ENCODE data around the gene LRRC52.
"Not testable (repeated sequence)": the region's sequence is repeated elsewhere in the genome, so short reads cannot be mapped to it uniquely, and the experiment has no call there.

The LRRC52 gene

GRCh38 chr1:165580931-165581871 is 37.4 kb downstream of the LRRC52 start:
- Histone ChIP-seq H3K36me3 (ENCODE audit: control insufficient read depth, insufficient read depth, low read length) (peaks cover 2% of the 10 kb centered on the region; the same call in 1 of the 2 replicates), H3K4me3 (ENCODE audit: low read length) (no peak overlapping the region), H3K27me3 (ENCODE audit: control insufficient read depth, insufficient read depth, low read length) (no peaks in the 10 kb centered on the region; the same call in 1 of the 2 replicates), H3K4me1 (ENCODE audit: control insufficient read depth, insufficient read depth, low read length) (no peaks in the 10 kb centered on the region), H3K27ac (ENCODE audit: low read length) (no peak overlapping the region), H3K9me3 (ENCODE audit: control insufficient read depth, insufficient read depth, low read length) (no peaks in the 10 kb centered on the region)
- WGBS (ENCODE audit: insufficient coverage, insufficient read length): no CpG with 5 or more reads among the region's 24 CpGs
- DNase-seq (ENCODE audit: low read depth, low spot score): no peak

- Histone ChIP-seq H3K36me3 (ENCODE audit: control insufficient read depth, insufficient read depth, low read length) (peaks cover 2% of the 10 kb centered on the region; the same call in 1 of the 2 replicates), H3K27me3 (ENCODE audit: control insufficient read depth, insufficient read depth, low read length) (no peaks in the 10 kb centered on the region; the same call in 1 of the 2 replicates), H3K9me3 (ENCODE audit: control insufficient read depth, insufficient read depth, low read length) (no peaks in the 10 kb centered on the region), H3K4me1 (ENCODE audit: control insufficient read depth, insufficient read depth, low read length) (no peaks in the 10 kb centered on the region), H3K27ac (ENCODE audit: low read length) (no peak overlapping the region), H3K4me3 (ENCODE audit: low read length) (no peak overlapping the region)
- no CpG with 5 or more reads among the region's 25 CpGs for WGBS (ENCODE audit: insufficient coverage, insufficient read length)
- no peak for DNase-seq (ENCODE audit: low read depth, low spot score)
These were observed 38.1 kb downstream of the LRRC52 start for GRCh38 chr1:165581926-165582325.

GRCh38 chr1:165586398-165586797 is 42.6 kb downstream of the LRRC52 start:
- no peaks in the 10 kb centered on the region; the same call in 1 of the 2 replicates for H3K27me3 ChIP-seq (ENCODE audit: control insufficient read depth, insufficient read depth, low read length)
- no peaks in the 10 kb centered on the region; the same call in 1 of the 2 replicates for H3K36me3 ChIP-seq (ENCODE audit: control insufficient read depth, insufficient read depth, low read length)
- no peak for DNase-seq (ENCODE audit: low read depth, low spot score)
- no peak overlapping the region for H3K4me3 ChIP-seq (ENCODE audit: low read length)
- no peaks in the 10 kb centered on the region for H3K9me3 ChIP-seq (ENCODE audit: control insufficient read depth, insufficient read depth, low read length)
- no CpG with 5 or more reads among the region's 3 CpGs for WGBS (ENCODE audit: insufficient coverage, insufficient read length)
- H3K4me1 ChIP-seq (ENCODE audit: control insufficient read depth, insufficient read depth, low read length): no peaks in the 10 kb centered on the region
- no peak overlapping the region for H3K27ac ChIP-seq (ENCODE audit: low read length)

GRCh38 chr1:165591391-165591790 is 47.6 kb downstream of the LRRC52 start:
- DNase-seq (ENCODE audit: low read depth, low spot score); H3K9me3 ChIP-seq (ENCODE audit: control insufficient read depth, insufficient read depth, low read length); H3K27ac ChIP-seq (ENCODE audit: low read length); H3K4me3 ChIP-seq (ENCODE audit: low read length); H3K27me3 ChIP-seq (ENCODE audit: control insufficient read depth, insufficient read depth, low read length); H3K4me1 ChIP-seq (ENCODE audit: control insufficient read depth, insufficient read depth, low read length); H3K36me3 ChIP-seq (ENCODE audit: control insufficient read depth, insufficient read depth, low read length): not testable (repeated sequence)
- no CpG with 5 or more reads among the region's 4 CpGs for WGBS (ENCODE audit: insufficient coverage, insufficient read length)

GRCh38 chr1:165592945-165593823 is 49.4 kb downstream of the LRRC52 start:
- peak; percentile 52 for DNase-seq (ENCODE audit: low read depth, low spot score)
- Histone ChIP-seq H3K4me3 (ENCODE audit: low read length) (no peak overlapping the region), H3K9me3 (ENCODE audit: control insufficient read depth, insufficient read depth, low read length) (no peaks in the 10 kb centered on the region), H3K27ac (ENCODE audit: low read length) (no peak overlapping the region), H3K4me1 (ENCODE audit: control insufficient read depth, insufficient read depth, low read length) (no peaks in the 10 kb centered on the region), H3K36me3 (ENCODE audit: control insufficient read depth, insufficient read depth, low read length) (no peaks in the 10 kb centered on the region), H3K27me3 (ENCODE audit: control insufficient read depth, insufficient read depth, low read length) (no peaks in the 10 kb centered on the region)
- WGBS (ENCODE audit: insufficient coverage, insufficient read length): no CpG with 5 or more reads among the region's 10 CpGs

GRCh38 chr1:165595246-165595938 is 51.6 kb downstream of the LRRC52 start:
- H3K4me1 ChIP-seq (ENCODE audit: control insufficient read depth, insufficient read depth, low read length): no peaks in the 10 kb centered on the region
- H3K27me3 ChIP-seq (ENCODE audit: control insufficient read depth, insufficient read depth, low read length): no peaks in the 10 kb centered on the region
- no peak overlapping the region for H3K27ac ChIP-seq (ENCODE audit: low read length)
- no peaks in the 10 kb centered on the region for H3K36me3 ChIP-seq (ENCODE audit: control insufficient read depth, insufficient read depth, low read length)
- H3K4me3 ChIP-seq (ENCODE audit: low read length): no peak overlapping the region
- H3K9me3 ChIP-seq (ENCODE audit: control insufficient read depth, insufficient read depth, low read length): no peaks in the 10 kb centered on the region
- WGBS (ENCODE audit: insufficient coverage, insufficient read length): no CpG with 5 or more reads among the region's 1 CpG
- no peak for DNase-seq (ENCODE audit: low read depth, low spot score)

- Histone ChIP-seq H3K27ac (ENCODE audit: low read length) (no peak overlapping the region), H3K4me3 (ENCODE audit: low read length) (peak overlapping the region; percentile 72; the same call in 1 of the 2 replicates), H3K36me3 (ENCODE audit: control insufficient read depth, insufficient read depth, low read length) (no peaks in the 10 kb centered on the region), H3K27me3 (ENCODE audit: control insufficient read depth, insufficient read depth, low read length) (no peaks in the 10 kb centered on the region; the same call in 1 of the 2 replicates), H3K4me1 (ENCODE audit: control insufficient read depth, insufficient read depth, low read length) (no peaks in the 10 kb centered on the region), H3K9me3 (ENCODE audit: control insufficient read depth, insufficient read depth, low read length) (no peaks in the 10 kb centered on the region)
- peak; percentile 87 for DNase-seq (ENCODE audit: low read depth, low spot score)
- WGBS (ENCODE audit: insufficient coverage, insufficient read length): no CpG with 5 or more reads among the region's 38 CpGs
These were observed 54.3 kb downstream of the LRRC52 start for GRCh38 chr1:165597883-165598675.

GRCh38 chr1:165598676-165599059 is 54.9 kb downstream of the LRRC52 start:
- no peak overlapping the region for H3K27ac ChIP-seq (ENCODE audit: low read length)
- no peaks in the 10 kb centered on the region for H3K9me3 ChIP-seq (ENCODE audit: control insufficient read depth, insufficient read depth, low read length)
- H3K4me1 ChIP-seq (ENCODE audit: control insufficient read depth, insufficient read depth, low read length): no peaks in the 10 kb centered on the region
- DNase-seq (ENCODE audit: low read depth, low spot score): no peak
- 100% methylated on average over 1 of the region's 3 CpGs for WGBS (ENCODE audit: insufficient coverage, insufficient read length)
- H3K36me3 ChIP-seq (ENCODE audit: control insufficient read depth, insufficient read depth, low read length): no peaks in the 10 kb centered on the region
- H3K27me3 ChIP-seq (ENCODE audit: control insufficient read depth, insufficient read depth, low read length): no peaks in the 10 kb centered on the region; the same call in 1 of the 2 replicates
- peak overlapping the region; percentile 72; the same call in 1 of the 2 replicates for H3K4me3 ChIP-seq (ENCODE audit: low read length)

- no CpG with 5 or more reads among the region's 4 CpGs for WGBS (ENCODE audit: insufficient coverage, insufficient read length)
- Histone ChIP-seq H3K27me3 (ENCODE audit: control insufficient read depth, insufficient read depth, low read length) (no peaks in the 10 kb centered on the region; the same call in 1 of the 2 replicates), H3K36me3 (ENCODE audit: control insufficient read depth, insufficient read depth, low read length) (no peaks in the 10 kb centered on the region), H3K4me1 (ENCODE audit: control insufficient read depth, insufficient read depth, low read length) (no peaks in the 10 kb centered on the region), H3K27ac (ENCODE audit: low read length) (no peak overlapping the region), H3K9me3 (ENCODE audit: control insufficient read depth, insufficient read depth, low read length) (no peaks in the 10 kb centered on the region), H3K4me3 (ENCODE audit: low read length) (no peak overlapping the region)
- DNase-seq (ENCODE audit: low read depth, low spot score): no peak
These were observed 57.0 kb downstream of the LRRC52 start for GRCh38 chr1:165600793-165601192.

All from iPS DF 6.9 (cell line).